ENCODE measurements around the gene TIMM44. TPM values are rescaled to one million over a fixed set of nuclear protein-coding genes. Genes with fewer than 3 reads are reported as not detected.

The TIMM44 gene, protein sequence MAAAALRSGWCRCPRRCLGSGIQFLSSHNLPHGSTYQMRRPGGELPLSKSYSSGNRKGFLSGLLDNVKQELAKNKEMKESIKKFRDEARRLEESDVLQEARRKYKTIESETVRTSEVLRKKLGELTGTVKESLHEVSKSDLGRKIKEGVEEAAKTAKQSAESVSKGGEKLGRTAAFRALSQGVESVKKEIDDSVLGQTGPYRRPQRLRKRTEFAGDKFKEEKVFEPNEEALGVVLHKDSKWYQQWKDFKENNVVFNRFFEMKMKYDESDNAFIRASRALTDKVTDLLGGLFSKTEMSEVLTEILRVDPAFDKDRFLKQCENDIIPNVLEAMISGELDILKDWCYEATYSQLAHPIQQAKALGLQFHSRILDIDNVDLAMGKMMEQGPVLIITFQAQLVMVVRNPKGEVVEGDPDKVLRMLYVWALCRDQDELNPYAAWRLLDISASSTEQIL
- 10 to 100 TPM; 34.3 to 38.2 (median 38.1) TPM for polyA plus RNA-seq (ENCODE audit: insufficient read length in 3 of 3)

DNA sequence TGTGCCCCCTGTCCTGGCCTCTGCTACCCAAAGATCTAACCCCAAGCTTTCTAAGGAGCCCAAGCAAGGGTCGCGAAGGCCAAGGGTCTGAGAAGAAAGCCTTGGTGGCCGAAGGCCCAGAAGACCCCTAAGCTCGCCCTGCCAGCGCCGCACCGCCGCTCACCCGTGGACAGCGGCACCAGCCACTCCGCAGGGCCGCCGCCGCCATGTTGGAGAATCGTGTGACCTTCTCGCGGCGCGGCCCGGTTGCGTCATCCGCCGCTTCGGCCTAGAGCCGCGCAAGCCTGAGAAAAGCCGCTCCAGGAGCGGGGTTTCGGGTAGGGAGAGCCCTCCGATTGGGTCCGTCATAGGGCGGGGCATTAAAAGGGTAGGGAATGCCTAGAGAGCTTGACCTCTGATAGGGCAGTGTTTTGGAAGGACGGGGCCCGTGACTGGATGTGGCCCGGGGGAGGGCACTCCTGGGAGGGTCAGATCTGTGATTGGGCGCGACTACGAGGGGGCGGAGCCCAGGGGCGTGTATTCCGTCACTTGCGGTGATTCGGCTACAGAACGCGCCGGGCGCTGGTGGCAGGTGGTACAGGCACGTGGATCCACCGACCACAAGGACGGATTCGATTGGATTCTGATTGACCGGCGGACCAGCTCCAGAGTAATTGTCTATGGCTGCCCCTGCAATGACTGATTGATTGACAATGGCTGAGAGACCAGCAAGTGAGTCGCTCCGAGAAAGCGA is at the start of gene TIMM44:
Gene TIMM44 (minus strand): TSS at position 223 of the 733 bp plus-strand sequence. CDS start 15 bp downstream, at position 208.
- DNase-seq (ENCODE audit: low read depth in 3 of 3, low spot score in 2 of 3) = peak; percentile 96 to 98 (median 97)

DNA sequence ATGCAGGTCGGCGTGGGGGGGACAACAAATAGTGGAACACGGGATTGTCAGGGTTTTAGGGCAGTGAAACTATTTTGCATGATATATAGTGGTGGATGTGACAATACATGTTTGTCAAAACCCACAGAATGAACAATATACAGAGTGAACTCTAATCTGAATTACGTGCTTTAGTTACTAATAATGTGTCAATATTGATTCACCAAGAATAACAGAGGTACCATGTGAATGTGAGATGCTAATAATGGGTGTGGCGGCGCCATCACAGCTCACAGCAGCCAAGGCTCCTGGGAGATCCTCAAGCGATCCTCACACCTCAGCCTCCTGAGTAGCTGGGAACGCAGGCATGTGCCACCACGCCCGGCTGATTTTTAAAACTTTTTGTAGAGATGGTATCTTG is 49.1 kb upstream of the TIMM44 start:
- no peak for DNase-seq (ENCODE audit: low read depth in 3 of 3, low spot score in 2 of 3)

GRCh38 chr19:7989071-7989575 is 45.7 kb upstream of the TIMM44 start:
- DNase-seq (ENCODE audit: low read depth in 3 of 3, low spot score in 2 of 3) = no peak

DNA sequence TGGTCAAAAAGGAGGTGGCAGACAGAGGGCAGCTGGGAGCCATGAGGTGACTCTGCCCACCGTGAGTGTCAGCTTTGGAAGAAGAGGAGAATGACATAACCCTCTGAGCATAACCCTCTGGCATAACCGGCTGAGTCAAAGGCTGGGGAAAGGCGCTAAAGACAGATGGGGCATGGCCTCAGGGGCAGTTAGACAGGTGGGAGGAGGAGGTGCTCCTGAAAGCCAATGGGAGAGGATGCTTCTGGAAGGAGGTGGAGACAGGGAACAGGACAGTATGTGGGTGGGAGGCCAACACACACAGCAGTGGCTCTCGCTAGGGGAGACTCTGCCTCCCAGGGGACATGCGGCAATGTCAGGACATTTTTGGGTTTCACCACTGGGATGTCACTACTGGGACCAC is 44.8 kb upstream of the TIMM44 start:
- DNase-seq (ENCODE audit: low read depth in 3 of 3, low spot score in 2 of 3) = no peak

DNA sequence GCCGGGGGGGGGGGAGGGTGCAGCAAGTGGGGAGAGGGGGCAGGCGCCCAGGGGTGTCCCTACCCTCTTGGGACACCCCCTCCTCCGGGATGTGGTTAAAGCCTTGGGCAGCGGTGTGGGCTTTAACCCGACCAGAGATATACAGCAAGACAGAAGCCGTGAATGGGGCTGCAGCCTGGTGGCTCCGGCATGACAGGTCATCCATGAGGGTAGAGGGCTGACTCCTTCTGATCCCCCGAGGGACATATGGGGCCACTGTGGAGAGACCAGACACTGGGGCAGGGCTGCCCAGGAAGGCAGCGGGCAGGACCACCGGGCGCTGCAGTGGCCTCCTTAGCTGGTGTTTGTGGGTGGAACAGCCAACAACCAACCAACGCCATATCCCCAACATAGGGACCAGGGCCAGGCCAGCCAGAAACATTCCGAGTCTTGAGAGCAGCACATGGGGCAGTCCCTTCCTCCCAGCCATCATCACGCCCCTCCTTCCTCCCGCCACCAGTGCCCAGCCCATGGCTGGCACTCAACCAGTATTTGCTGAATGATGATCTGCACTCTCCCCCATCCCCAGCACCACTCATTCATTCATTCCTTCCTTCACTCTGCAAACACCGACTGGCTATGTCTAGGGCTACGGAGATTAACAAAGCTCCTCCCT is 43.8 kb upstream of the TIMM44 start:
- no peak for DNase-seq (ENCODE audit: low read depth in 3 of 3, low spot score in 2 of 3)

- DNase-seq (ENCODE audit: low read depth in 3 of 3, low spot score in 2 of 3) = no peak
Observed at GRCh38 chr19:7986321-7987113, 43.1 kb upstream of the TIMM44 start.

- no peak for DNase-seq (ENCODE audit: low read depth in 3 of 3, low spot score in 2 of 3)
Observed at GRCh38 chr19:7985481-7985911, 42.0 kb upstream of the TIMM44 start.

GRCh38 chr19:7983995-7984837 is 40.8 kb upstream of the TIMM44 start:
- DNase-seq (ENCODE audit: low read depth in 3 of 3, low spot score in 2 of 3) = no peak

- no peak for DNase-seq (ENCODE audit: low read depth in 3 of 3, low spot score in 2 of 3)
Observed at GRCh38 chr19:7983286-7983950, 40.0 kb upstream of the TIMM44 start.

- no peak for DNase-seq (ENCODE audit: low read depth in 3 of 3, low spot score in 2 of 3)
Observed at GRCh38 chr19:7982651-7983099, 39.2 kb upstream of the TIMM44 start.

DNA sequence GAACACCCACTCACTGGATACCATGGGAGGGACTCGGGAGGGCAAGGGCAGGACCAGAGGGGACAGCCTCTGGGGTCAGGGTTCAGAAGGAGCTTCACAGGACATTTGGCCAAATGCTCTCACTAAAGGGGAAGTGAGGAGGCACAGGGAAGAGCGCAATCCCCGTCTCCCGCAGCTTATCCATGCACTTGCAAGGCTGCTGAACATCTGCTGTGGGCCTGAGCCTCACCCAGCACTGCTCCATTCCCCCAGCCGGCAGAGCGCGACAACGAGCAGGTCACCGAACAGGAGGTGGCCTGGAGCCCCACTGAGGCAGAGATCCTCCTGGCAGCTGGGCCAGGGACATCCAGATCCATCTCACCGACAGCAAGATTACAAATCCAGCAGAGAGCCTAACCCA is 38.6 kb upstream of the TIMM44 start:
- DNase-seq (ENCODE audit: low read depth in 3 of 3, low spot score in 2 of 3) = no peak

DNA sequence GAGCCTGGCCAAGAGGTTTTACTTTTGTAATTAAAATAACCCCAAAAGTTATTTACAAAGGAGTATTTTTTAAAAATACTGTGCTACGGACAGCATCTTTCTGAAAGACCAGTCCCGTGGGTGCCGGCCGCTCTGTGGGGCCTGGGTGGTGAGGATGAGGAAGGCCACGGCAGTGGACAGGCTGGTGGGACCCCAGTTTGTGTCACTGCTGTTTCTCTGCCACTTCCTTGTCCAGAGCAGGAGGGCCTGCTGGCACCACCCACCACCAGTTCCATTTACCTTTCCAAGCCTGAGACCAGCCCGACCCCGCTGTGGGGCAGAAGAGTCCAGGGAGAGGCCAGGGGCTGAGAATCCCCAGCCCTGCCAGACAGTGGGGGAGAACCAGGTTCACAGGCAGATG is 38.2 kb upstream of the TIMM44 start:
- DNase-seq (ENCODE audit: low read depth in 3 of 3, low spot score in 2 of 3) = no peak

GRCh38 chr19:7981199-7981598 is 37.7 kb upstream of the TIMM44 start:
- no peak for DNase-seq (ENCODE audit: low read depth in 3 of 3, low spot score in 2 of 3)

GRCh38 chr19:7980635-7981121 is 37.2 kb upstream of the TIMM44 start:
- no peak for DNase-seq (ENCODE audit: low read depth in 3 of 3, low spot score in 2 of 3)

- no peak for DNase-seq (ENCODE audit: low read depth in 3 of 3, low spot score in 2 of 3)
Observed at GRCh38 chr19:7980168-7980567, 36.7 kb upstream of the TIMM44 start.

- no peak for DNase-seq (ENCODE audit: low read depth in 3 of 3, low spot score in 2 of 3)
Observed at GRCh38 chr19:7979559-7979958, 36.1 kb upstream of the TIMM44 start.

DNA sequence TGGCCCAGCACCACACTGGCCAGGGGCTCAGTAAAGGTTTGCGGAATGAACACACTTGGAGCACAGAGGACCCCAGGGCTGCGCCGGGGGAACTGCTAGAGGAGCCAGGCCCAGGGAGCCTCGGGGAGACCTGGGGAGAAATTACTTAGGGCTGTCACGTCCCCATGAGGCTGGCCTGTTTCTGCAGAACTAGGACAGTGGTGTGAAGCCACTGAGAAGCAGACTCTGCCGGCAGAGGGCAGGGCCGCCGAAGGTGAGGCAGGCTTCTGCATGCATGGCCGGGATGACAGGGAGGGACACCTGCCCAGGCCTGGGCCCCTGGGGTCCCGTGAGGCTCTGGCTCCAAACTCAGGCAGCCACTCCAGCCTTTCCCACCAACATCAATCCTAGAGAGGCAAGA is 35.5 kb upstream of the TIMM44 start:
- DNase-seq (ENCODE audit: low read depth in 3 of 3, low spot score in 2 of 3) = no peak

DNA sequence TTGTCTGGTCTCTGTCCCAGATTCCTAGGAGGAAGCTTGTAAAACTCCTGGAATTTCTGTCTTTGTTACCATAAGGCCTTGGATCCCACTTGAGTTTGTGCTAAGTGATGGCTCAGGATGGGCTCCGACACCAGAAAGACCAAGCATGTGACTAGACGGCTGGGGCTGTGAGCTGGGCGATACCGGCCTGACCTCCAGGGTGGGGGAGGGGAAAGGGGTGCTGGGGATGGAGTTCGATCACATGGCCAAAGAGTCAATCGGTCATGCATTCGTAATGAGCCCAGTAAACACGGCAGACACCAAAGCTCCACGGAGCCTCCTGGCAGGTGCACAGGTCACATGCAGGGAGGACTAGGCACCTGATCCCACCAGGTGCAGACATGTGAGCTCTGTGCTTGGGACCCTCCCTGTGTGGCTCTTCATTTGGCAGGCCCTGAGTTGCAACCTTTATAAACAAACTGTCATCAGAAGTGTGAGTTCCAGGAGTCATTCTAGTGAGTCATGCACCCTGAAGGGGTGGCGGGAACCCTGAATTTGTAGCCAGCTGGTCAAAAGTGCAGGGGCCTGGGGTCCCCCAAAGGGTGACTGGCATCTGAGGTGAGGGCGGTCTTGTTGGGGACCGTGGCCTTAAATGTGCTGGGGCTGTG is 34.8 kb upstream of the TIMM44 start:
- no peak for DNase-seq (ENCODE audit: low read depth in 3 of 3, low spot score in 2 of 3)
